Muscle layer of colon (tissue), 2 donors: ENCODE measurements around the gene CCDC187.

ENCODE experiments used
- H3K27ac ChIP-seq: one replicate; pipeline ENCODE4 v1.7.0; 2013; ENCODE audit warnings: low read depth, mild to moderate bottlenecking, low read length, moderate library complexity
- H3K27me3 ChIP-seq, 2 donors: one replicate each; pipeline ENCODE4 v1.7.0; 2013; ENCODE audit warnings: low read length in 2 of 2, mild to moderate bottlenecking in 2 of 2; ENCODE audit not compliant: insufficient read depth in 2 of 2, control insufficient read depth in 1 of 2
- H3K36me3 ChIP-seq: one replicate; pipeline ENCODE4 v1.7.0; 2013; ENCODE audit warnings: mild to moderate bottlenecking, low read length; ENCODE audit not compliant: insufficient read depth
- H3K4me1 ChIP-seq: one replicate; pipeline ENCODE4 v1.7.0; 2013; ENCODE audit warnings: mild to moderate bottlenecking, low read length; ENCODE audit not compliant: insufficient read depth
- H3K4me3 ChIP-seq, 2 donors: one replicate each; pipeline ENCODE4 v1.7.0; 2013; ENCODE audit warnings: low read length in 2 of 2, low read depth in 1 of 2, mild to moderate bottlenecking in 1 of 2, moderate library complexity in 1 of 2
- H3K9ac ChIP-seq: one replicate; pipeline ENCODE4 v1.7.0; 2013; ENCODE audit warnings: low read length
- H3K9me3 ChIP-seq: one replicate; pipeline ENCODE4 v1.7.0; 2013; ENCODE audit warnings: mild to moderate bottlenecking, low read length
- donor health status: abdominal sarcoma.
- donor health status: Adenocarcinoma of cecum.

The CCDC187 gene

DNA sequence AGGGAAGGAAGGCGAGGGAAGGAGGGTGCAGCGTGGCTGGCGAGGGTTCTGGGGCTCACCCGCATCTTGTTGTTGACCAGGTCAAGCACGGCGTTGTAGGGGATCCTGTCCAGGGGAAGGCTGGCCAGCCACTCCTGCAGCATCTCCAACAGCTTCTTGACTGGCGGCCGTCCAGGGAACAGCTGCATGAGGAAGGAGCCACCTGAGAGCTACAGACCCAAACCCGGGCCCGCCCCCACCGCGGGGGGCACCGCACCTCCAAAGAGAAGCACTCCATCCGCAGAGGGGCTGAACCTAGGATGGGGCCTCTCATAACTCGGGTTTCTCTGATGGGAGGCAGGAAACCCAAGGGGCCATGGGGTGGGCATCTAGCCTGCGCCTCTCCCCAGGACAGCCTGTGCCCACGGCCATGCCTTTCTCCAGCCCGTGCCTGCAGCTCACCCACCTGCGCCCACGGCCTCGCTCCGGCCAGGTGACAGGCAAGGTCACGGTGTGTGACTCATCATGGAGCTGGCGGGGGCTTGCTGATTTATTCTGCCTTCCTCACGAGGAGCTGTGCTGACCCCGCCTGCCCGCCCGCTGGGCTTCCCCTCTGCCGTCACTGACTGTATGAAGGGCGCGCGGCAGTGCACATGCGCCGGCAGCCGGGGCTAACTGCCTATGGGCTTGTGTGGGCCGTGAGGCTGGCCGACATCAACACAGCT lies 87.2 kb downstream of the CCDC187 start:
- H3K36me3 ChIP-seq = peaks cover 25% of the 10 kb centered on the region
- no peaks in the 10 kb centered on the region for H3K4me1 ChIP-seq
- no peak overlapping the region for H3K27ac ChIP-seq

DNA sequence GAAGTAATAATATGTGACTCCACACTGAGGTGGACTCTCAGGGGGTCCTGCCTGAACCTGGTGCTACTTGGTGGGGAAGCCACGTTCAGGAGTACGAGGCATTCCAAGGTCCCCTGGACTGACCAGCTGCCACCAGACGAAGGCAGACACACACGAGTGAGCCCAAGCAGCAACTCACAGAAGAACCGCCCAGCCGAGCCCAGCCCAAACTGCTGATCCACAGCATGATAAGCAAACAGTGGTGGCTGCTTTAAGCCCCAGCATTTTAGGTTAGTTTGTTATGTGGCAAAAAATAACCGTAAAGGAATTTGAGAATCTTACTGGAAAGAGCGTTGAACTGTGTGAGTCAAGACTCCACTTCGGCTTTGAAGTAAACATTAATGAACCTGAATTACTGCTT lies 90.2 kb downstream of the CCDC187 start:
- Histone ChIP-seq H3K36me3 (peaks cover 21% of the 10 kb centered on the region), H3K27me3 (no peaks in the 10 kb centered on the region), H3K9me3 (no peaks in the 10 kb centered on the region), H3K27ac (no peak overlapping the region), H3K4me3 (no peak overlapping the region), H3K9ac (no peak overlapping the region), H3K4me1 (no peaks in the 10 kb centered on the region)

More for the DNA sequence above, 87.2 kb downstream of the CCDC187 start:
- H3K9me3 ChIP-seq = no peaks in the 10 kb centered on the region
- H3K4me3 ChIP-seq = no peak overlapping the region
- no peaks in the 10 kb centered on the region for H3K27me3 ChIP-seq
- no peak overlapping the region for H3K9ac ChIP-seq

- no peak overlapping the region for H3K9ac ChIP-seq
- H3K27ac ChIP-seq = no peak overlapping the region
- H3K4me1 ChIP-seq = no peaks in the 10 kb centered on the region
- no peak overlapping the region for H3K4me3 ChIP-seq
- peaks cover 21% of the 10 kb centered on the region for H3K36me3 ChIP-seq
- no peaks in the 10 kb centered on the region for H3K9me3 ChIP-seq
- H3K27me3 ChIP-seq = no peaks in the 10 kb centered on the region
Observed at GRCh38 chr9:136212345-136212950, 91.4 kb downstream of the CCDC187 start.

- H3K36me3 ChIP-seq = peaks cover 21% of the 10 kb centered on the region
- H3K4me1 ChIP-seq = no peaks in the 10 kb centered on the region
- no peak overlapping the region for H3K9ac ChIP-seq
- no peaks in the 10 kb centered on the region for H3K27me3 ChIP-seq
- no peak overlapping the region for H3K27ac ChIP-seq
- no peak overlapping the region for H3K4me3 ChIP-seq
- H3K9me3 ChIP-seq = no peaks in the 10 kb centered on the region
Observed at GRCh38 chr9:136211441-136212344, 92.2 kb downstream of the CCDC187 start.

DNA sequence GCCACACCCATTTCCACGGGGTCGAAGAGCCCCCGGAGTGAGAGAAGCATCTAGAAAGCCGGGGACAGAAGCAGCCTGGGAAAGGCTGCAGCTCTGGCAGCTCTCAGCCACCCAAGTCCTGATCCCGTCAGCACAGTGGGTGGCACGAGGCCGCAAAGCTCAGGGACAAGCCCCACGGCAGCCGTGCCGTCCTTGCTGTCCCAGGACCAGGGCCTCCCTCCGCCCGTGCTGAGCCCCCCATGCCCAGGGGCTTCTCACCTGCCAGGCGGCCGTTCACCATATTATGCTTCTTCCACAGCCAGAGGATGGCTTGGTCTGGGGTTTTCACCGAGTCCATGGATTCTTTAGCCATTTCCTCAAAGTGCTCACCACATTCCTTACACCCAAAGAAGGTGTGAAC lies 92.9 kb downstream of the CCDC187 start:
- Histone ChIP-seq H3K27ac (no peak overlapping the region), H3K9ac (no peak overlapping the region), H3K27me3 (peaks cover 0 to under 1% of the 10 kb centered on the region in 2 donors), H3K4me3 (no peak overlapping the region), H3K4me1 (no peaks in the 10 kb centered on the region), H3K9me3 (no peaks in the 10 kb centered on the region), H3K36me3 (peaks cover 20% of the 10 kb centered on the region)

DNA sequence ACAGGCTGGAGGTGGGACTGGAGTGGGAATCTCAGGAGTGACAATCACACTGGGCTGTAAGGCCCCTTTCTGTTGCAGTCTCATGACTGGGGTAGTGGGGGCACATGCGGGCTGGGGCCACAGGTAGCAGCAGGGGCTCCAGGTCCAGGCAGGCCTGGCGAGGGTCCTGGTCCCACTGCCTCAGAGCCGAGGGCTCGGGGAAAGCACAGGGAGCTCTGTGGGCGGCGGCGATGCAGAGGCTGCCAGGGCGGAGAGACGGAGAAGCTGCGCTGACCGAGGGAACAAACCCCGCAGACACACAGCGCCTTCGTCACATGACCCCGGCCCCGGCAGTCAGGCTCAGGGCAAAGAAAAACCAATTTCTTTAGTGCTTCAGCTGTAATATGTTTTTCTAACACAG lies 93.6 kb downstream of the CCDC187 start:
- Histone ChIP-seq H3K4me3 (no peak overlapping the region), H3K36me3 (peaks cover 16% of the 10 kb centered on the region)

DNA sequence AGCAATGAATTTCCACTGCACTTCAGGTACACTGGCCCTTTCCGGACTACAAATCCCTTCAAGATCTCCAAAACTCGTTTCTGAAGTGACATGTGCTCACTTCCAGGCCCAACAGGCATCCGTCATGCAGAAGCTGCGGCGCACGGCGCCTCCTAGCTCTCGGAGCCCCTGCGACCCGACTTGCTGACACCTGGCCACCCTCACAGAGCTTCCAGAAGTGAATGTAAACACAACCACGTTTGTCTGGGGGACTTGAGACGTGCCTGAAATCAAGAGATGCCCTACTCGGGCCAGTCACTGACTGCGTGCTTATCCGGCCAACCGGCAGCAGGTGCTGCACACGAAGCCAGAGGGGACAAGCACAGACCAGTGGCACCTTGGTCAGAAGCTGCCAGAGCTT lies 94.1 kb downstream of the CCDC187 start:
- no peaks in the 10 kb centered on the region for H3K4me1 ChIP-seq
- H3K4me3 ChIP-seq = no peak overlapping the region
- H3K27ac ChIP-seq = no peak overlapping the region
- peaks cover 0 to 13% of the 10 kb centered on the region in 2 donors for H3K27me3 ChIP-seq
- no peak overlapping the region for H3K9ac ChIP-seq
- H3K36me3 ChIP-seq = peaks cover 12% of the 10 kb centered on the region
- H3K9me3 ChIP-seq = no peaks in the 10 kb centered on the region

More for the DNA sequence above, 93.6 kb downstream of the CCDC187 start:
- Histone ChIP-seq H3K9me3 (no peaks in the 10 kb centered on the region), H3K27me3 (peaks cover 0 to 8% of the 10 kb centered on the region in 2 donors), H3K27ac (no peak overlapping the region), H3K9ac (no peak overlapping the region), H3K4me1 (no peaks in the 10 kb centered on the region)

DNA sequence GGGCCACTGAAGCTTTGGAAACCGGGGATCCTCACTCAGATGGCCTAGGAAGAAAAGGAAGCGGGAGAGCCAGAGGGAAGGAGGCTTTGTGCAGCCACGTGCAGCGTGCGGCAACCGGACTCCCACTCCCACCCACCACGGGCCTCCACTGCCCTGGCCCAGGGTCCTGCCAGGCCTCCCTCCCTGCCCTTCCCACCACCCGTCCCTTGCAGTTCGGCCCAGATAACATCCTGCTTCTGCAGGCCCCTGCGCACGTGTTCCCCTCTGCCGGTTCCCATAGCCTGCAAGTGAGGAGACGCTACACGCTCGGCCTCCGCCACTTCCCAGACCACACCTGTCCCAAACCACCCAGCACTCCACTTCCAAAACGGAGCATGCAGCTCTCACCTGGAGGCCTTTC lies 94.7 kb downstream of the CCDC187 start:
- Histone ChIP-seq H3K4me1 (no peaks in the 10 kb centered on the region), H3K27me3 (peaks cover 0 to 18% of the 10 kb centered on the region in 2 donors), H3K4me3 (no peak overlapping the region), H3K9ac (no peak overlapping the region), H3K27ac (no peak overlapping the region), H3K36me3 (peaks cover 7% of the 10 kb centered on the region), H3K9me3 (no peaks in the 10 kb centered on the region)

GRCh38 chr9:136208675-136209074 lies 95.2 kb downstream of the CCDC187 start:
- Histone ChIP-seq H3K4me1 (no peaks in the 10 kb centered on the region), H3K27me3 (peaks cover 5 to 24% of the 10 kb centered on the region in 2 donors), H3K27ac (no peak overlapping the region), H3K9ac (no peak overlapping the region), H3K9me3 (no peaks in the 10 kb centered on the region), H3K4me3 (no peak overlapping the region), H3K36me3 (peaks cover 4% of the 10 kb centered on the region)

DNA sequence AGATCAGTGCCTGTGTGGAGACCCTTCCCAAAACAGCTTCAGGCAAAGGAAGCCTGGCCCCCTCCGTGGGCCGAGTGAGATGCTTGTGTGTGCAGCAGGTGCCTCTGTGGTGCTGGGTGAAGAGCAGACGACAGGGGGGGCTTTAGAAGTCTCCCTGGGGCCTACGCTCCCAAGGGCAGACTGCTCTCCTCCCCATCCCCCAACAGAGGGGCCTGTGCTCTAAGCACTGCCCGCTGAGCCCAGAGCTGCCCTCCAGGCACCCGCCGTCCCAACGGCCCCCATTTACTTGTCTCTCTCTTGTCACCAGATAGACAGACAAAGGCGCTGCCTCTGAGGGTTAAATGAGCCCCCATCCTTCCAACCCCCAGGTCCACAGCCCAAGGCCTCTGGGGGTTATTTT lies 96.3 kb downstream of the CCDC187 start:
- no peak overlapping the region for H3K4me3 ChIP-seq
- peaks cover 9 to 33% of the 10 kb centered on the region in 2 donors for H3K27me3 ChIP-seq
- H3K9me3 ChIP-seq = no peaks in the 10 kb centered on the region
- no peaks in the 10 kb centered on the region for H3K36me3 ChIP-seq
- no peak overlapping the region for H3K9ac ChIP-seq
- H3K27ac ChIP-seq = no peak overlapping the region
- no peaks in the 10 kb centered on the region for H3K4me1 ChIP-seq

- peaks cover 9 to 41% of the 10 kb centered on the region in 2 donors for H3K27me3 ChIP-seq
- no peaks in the 10 kb centered on the region for H3K9me3 ChIP-seq
- no peaks in the 10 kb centered on the region for H3K36me3 ChIP-seq
- no peak overlapping the region for H3K4me3 ChIP-seq
- no peak overlapping the region for H3K27ac ChIP-seq
- H3K9ac ChIP-seq = no peak overlapping the region
- H3K4me1 ChIP-seq = no peaks in the 10 kb centered on the region
Observed at GRCh38 chr9:136206602-136207275, 97.2 kb downstream of the CCDC187 start.
